Parathyroid adenoma (tissue), 2 donors: ENCODE results near the gene SOWAHA.

Source experiments
- H2AFZ ChIP-seq: fragments of 300-600 bp; sonication (generic); one replicate; pipeline ENCODE4 v1.7.0; 2017; ENCODE audit warnings: antibody characterized with exemption, mild to moderate bottlenecking
- H3K27ac ChIP-seq: fragments of 300-600 bp; sonication (generic); one replicate; pipeline ENCODE4 v1.7.0; 2017
- H3K27me3 ChIP-seq: fragments of 300-600 bp; sonication (generic); one replicate; pipeline ENCODE4 v1.7.0; 2017; ENCODE audit warnings: low read length; ENCODE audit not compliant: control insufficient read depth, insufficient read depth
- H3K36me3 ChIP-seq: fragments of 300-600 bp; sonication (generic); one replicate; pipeline ENCODE4 v1.7.0; 2017; ENCODE audit warnings: low read length; ENCODE audit not compliant: control insufficient read depth, insufficient read depth
- H3K4me1 ChIP-seq: fragments of 300-600 bp; sonication (generic); one replicate; pipeline ENCODE4 v1.7.0; 2017; ENCODE audit warnings: control low read depth
- H3K4me2 ChIP-seq: fragments of 300-600 bp; sonication (generic); one replicate; pipeline ENCODE4 v1.7.0; 2017; ENCODE audit warnings: low read length
- H3K4me3 ChIP-seq: fragments of 300-600 bp; sonication (generic); one replicate; pipeline ENCODE4 v1.7.0; 2017; ENCODE audit warnings: low read depth, low read length
- H3K79me2 ChIP-seq: fragments of 300-600 bp; sonication (generic); one replicate; pipeline ENCODE4 v1.7.0; 2017; ENCODE audit warnings: control low read depth
- H3K9ac ChIP-seq: fragments of 300-600 bp; sonication (generic); one replicate; pipeline ENCODE4 v1.7.0; 2017; ENCODE audit warnings: mild to moderate bottlenecking
- H3K9me3 ChIP-seq: fragments of 300-600 bp; sonication (generic); one replicate; pipeline ENCODE4 v1.7.0; 2017; ENCODE audit warnings: low read length; ENCODE audit not compliant: control insufficient read depth
- TF ChIP-seq, protein P1 (sequence below): fragments of 300-600 bp; sonication (generic); IDR thresholded peaks from one replicate; pipeline ENCODE4 v1.7.0; 2017; ENCODE audit warnings: antibody characterized with exemption, mild to moderate bottlenecking
- donor health status: primary hyperparathyroidism.

Gene SOWAHA

DNA sequence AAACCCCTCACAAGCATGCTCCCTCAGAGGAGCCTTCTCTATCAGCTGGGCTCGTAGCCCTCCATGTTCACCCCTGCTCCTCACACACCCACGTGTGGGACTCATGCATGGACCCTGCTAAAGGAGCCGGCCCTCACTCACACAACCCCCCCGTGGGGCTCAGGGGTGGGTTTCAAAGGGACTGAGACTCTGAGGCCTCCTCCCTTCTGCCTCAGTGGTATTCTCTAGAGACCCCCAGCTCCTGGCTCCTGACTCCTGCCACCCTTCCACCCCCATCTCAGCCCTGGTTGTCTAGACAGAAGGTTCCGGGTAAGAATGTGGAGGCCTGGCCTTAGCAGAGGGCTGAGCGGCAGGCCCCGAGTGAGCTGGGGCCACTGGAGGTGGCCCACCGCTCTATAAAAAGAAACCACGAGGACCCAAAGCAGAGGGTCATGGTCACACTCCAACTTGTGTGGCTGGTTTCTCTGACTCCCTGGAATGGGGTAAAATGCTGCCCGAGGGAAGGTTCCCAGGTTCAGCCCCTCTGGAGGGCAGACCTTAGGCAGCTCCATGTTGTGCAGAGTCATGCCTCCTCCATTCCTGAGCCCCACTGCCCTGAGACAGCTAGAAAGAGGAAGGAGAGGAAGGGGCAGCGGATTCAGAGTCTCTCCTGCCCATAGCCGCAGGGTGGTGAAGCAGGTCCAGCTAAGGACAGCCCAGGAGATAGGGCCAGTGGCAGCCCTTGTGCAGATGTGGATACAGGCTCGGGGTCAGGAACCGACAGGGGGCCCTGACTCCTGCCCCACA, 46.9 kb upstream of the SOWAHA start:
- no peaks in the 10 kb centered on the region for H3K27me3 ChIP-seq
- H2AFZ ChIP-seq, result no peak overlapping the region
- no peak overlapping the region for H3K27ac ChIP-seq
- H3K79me2 ChIP-seq, result peaks cover 29% of the 10 kb centered on the region
- H3K9me3 ChIP-seq, result no peaks in the 10 kb centered on the region
- H3K4me3 ChIP-seq, result no peak overlapping the region
- no peak overlapping the region for H3K9ac ChIP-seq
- no peak overlapping the region for H3K4me2 ChIP-seq
- peaks cover 3% of the 10 kb centered on the region for H3K4me1 ChIP-seq
- H3K36me3 ChIP-seq, result no peaks in the 10 kb centered on the region
- TF ChIP-seq, protein P1, sequence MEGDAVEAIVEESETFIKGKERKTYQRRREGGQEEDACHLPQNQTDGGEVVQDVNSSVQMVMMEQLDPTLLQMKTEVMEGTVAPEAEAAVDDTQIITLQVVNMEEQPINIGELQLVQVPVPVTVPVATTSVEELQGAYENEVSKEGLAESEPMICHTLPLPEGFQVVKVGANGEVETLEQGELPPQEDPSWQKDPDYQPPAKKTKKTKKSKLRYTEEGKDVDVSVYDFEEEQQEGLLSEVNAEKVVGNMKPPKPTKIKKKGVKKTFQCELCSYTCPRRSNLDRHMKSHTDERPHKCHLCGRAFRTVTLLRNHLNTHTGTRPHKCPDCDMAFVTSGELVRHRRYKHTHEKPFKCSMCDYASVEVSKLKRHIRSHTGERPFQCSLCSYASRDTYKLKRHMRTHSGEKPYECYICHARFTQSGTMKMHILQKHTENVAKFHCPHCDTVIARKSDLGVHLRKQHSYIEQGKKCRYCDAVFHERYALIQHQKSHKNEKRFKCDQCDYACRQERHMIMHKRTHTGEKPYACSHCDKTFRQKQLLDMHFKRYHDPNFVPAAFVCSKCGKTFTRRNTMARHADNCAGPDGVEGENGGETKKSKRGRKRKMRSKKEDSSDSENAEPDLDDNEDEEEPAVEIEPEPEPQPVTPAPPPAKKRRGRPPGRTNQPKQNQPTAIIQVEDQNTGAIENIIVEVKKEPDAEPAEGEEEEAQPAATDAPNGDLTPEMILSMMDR, result no peak

DNA sequence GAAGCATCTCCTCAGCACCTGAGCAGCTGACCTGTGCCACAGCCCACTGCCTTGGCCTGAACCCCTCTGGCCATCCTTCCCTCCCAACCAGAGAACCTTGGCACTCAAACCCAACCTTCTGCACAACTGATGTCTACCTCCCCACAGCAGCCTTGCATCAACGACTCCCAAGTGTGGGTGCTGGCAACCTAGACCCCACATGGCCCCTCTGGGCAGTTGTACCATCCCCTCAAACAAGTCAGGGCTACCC, 46.4 kb upstream of the SOWAHA start:
- Histone ChIP-seq H3K9ac (no peak overlapping the region), H3K27ac (no peak overlapping the region), H3K4me1 (peaks cover 3% of the 10 kb centered on the region)

DNA sequence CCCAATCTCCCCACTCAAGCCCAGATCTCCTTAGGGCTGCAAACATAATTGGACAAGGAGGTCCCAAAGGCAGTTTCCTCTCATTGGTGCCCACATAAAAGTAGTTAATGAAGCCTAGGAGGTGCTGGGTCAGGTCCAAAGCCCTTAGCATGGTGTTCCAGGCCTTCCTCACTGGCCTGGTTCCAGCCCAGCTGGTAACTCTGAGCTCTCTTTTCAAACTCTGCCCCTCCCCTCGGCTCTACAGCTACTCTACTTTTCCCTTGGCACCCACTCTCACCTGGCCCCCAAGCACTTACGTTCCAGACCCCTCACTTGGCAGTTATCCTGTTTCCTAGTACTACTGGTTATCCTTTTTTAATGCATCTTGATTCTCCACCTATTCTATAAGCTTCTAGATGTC, 46.0 kb upstream of the SOWAHA start:
- peaks cover 3% of the 10 kb centered on the region for H3K4me1 ChIP-seq
- no peak overlapping the region for H3K27ac ChIP-seq
- H3K36me3 ChIP-seq, result no peaks in the 10 kb centered on the region

More for the DNA sequence above, 46.4 kb upstream of the SOWAHA start:
- Histone ChIP-seq H3K79me2 (peaks cover 29% of the 10 kb centered on the region), H3K36me3 (no peaks in the 10 kb centered on the region), H3K27me3 (no peaks in the 10 kb centered on the region), H3K9me3 (no peaks in the 10 kb centered on the region), H3K4me3 (no peak overlapping the region), H2AFZ (no peak overlapping the region), H3K4me2 (no peak overlapping the region)
- TF ChIP-seq, protein P1, result no peak

DNA sequence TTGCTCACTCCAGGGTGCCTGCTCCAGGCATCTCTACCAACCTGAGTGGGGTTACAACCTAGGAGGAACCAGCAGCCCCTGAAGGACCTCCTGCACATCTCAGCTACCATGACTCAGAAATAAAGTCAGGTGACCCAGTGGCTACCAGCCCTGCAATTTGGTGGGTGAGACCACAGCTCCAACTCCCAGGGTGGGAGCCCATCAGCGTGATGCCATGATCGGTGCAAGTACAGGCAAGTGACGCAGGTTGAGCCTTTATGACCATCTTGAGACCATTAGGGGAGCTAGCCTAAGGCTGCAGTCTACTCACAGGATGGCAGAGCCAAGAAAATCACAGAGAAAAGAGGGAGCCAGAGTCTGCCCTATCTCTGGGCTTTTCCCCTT, 44.6 kb upstream of the SOWAHA start:
- H3K36me3 ChIP-seq, result no peaks in the 10 kb centered on the region
- no peak overlapping the region for H3K4me2 ChIP-seq
- H3K4me3 ChIP-seq, result no peak overlapping the region
- peaks cover 35% of the 10 kb centered on the region for H3K79me2 ChIP-seq
- no peak overlapping the region for H2AFZ ChIP-seq
- TF ChIP-seq, protein P1, result no peak
- no peak overlapping the region for H3K27ac ChIP-seq
- no peaks in the 10 kb centered on the region for H3K27me3 ChIP-seq
- H3K9ac ChIP-seq, result no peak overlapping the region
- peaks cover 16% of the 10 kb centered on the region for H3K4me1 ChIP-seq
- no peaks in the 10 kb centered on the region for H3K9me3 ChIP-seq

More for the DNA sequence above, 46.0 kb upstream of the SOWAHA start:
- Histone ChIP-seq H2AFZ (no peak overlapping the region), H3K9me3 (no peaks in the 10 kb centered on the region), H3K4me3 (no peak overlapping the region), H3K9ac (no peak overlapping the region), H3K27me3 (no peaks in the 10 kb centered on the region), H3K79me2 (peaks cover 29% of the 10 kb centered on the region), H3K4me2 (no peak overlapping the region)
- TF ChIP-seq, protein P1, result no peak

DNA sequence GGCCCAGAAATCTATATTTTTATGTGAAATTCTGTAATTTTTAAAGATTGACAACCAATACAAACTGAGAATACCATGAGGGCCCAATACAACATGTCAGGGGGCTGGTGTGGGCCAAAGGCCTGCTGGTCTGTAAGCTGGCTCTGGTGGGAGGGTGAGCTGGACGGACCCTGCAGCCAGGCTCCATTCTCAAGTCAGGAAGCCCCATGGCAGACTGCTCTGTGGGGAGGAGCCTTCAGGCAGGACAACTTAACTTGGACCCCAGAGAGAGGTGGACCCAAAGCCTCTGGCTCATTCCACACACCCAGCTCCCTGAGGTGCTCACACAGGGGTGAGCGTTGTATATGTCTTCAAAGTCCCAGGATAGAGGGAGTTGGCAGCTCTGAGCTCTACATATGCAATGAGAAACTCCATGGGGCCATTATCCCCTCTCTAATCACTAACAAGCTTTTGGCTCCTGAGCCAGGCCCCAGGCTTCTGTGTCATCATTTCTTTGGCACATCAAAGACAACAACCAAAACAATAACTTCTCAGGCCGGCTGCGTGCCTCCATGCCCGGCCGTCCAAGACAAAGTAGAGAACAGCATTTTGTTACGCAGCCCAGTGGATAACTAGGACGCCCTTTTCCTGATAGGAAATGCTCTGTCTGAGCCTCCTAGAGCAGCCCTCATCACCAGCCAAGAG, 42.5 kb upstream of the SOWAHA start:
- H2AFZ ChIP-seq, result no peak overlapping the region
- peaks cover 33% of the 10 kb centered on the region for H3K79me2 ChIP-seq
- H3K4me1 ChIP-seq, result peaks cover 36% of the 10 kb centered on the region
- H3K4me3 ChIP-seq, result no peak overlapping the region
- H3K27me3 ChIP-seq, result no peaks in the 10 kb centered on the region
- H3K27ac ChIP-seq, result no peak overlapping the region
- no peak overlapping the region for H3K9ac ChIP-seq
- no peak overlapping the region for H3K4me2 ChIP-seq
- no peaks in the 10 kb centered on the region for H3K9me3 ChIP-seq
- H3K36me3 ChIP-seq, result no peaks in the 10 kb centered on the region
- TF ChIP-seq, protein P1, result no peak
